ENCODE data around the gene CACNA1C.

CACNA1C gene

DNA sequence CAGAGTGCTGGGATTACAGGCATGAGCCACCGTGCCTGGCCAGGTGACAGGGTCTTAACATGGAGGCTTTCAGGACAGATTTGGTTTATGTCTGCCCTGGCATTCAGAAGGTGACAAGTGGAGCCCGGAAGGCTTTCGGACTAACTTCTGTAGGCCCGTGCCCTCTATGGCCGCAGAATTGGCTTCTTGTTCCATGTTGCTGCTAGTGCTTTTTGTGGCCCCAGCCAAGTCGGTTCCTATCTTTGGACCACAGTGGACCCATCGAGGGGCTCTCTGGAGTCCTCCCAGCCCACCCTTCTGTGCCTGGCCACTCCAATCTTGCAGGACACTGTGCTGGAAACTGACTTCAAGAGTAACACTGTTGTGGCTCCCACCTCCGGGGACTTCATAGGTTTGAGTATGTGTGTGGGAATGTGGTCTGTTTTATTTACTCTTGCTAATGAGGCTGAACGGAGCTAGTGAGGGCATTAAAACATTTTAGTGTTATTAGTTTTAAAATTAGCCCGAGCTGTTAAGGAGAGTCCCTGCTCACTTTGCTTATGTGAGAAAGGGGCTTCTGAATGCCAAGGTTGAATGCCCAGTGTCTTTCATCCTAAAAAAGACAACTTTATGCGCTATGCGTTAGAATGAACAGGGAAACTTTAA is 245.9 kb downstream of the CACNA1C start:
- DNase-seq (ENCODE audit: low read depth): no peak

DNA sequence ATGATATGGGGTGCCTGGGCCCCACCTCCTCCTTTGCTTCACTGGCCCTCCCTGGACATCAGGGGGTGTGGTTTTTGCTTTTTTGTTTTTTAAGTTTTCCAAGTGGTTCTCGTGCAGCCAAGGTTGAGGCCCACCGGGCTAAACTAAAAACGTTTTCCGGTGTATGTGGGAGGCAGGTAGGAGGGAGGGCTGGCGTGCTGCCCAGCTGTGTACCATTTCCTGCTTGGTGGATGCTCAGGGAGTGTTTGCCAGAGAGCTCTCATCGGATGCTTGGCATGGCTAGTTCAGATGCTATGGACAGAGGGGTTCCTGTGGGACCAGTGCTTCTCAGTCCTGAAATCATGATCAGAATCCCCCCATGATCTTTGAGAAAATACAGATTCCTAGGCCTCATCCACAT is 246.4 kb downstream of the CACNA1C start:
- no peak for DNase-seq (ENCODE audit: low read depth)

DNA sequence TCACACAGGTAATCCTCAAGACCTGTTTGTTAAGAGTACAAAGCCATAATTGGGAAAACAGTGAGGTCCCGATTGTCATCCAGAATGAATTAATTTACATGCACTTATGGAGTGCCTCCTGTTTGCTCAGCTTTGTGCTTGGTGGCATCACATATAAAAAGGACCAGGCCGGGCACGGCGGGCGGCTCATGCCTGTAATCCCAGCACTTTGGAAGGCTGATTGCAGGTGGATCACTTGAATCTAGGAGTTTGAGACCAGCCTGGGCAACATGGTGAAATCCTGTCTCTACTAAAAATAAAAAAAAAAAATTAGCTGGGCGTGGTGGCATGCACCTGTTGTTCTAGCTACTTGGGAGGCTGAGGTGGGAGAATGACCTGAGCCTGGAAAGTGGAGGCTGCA is 247.4 kb downstream of the CACNA1C start:
- DNase-seq (ENCODE audit: low read depth): no peak

DNA sequence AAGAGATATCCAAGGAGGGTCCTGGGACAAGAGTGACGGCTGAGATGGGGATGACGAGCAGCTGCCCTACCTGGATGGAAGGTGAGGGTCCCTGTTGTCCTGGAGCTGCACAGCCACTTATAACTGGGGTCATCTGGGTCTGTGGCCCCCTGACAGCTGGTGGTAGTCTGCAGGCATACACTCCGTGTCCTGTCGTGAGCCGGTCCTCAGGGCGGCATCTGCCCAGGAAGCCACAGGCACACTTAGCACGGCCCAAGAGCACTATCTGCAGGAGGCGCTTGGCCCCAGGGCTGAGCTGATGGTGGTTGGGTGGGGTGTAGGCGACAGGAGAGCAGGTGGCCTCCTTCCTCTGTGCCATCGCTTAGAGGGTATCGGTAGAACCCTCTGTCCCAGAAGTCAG is 248.1 kb downstream of the CACNA1C start:
- DNase-seq (ENCODE audit: low read depth): no peak

DNA sequence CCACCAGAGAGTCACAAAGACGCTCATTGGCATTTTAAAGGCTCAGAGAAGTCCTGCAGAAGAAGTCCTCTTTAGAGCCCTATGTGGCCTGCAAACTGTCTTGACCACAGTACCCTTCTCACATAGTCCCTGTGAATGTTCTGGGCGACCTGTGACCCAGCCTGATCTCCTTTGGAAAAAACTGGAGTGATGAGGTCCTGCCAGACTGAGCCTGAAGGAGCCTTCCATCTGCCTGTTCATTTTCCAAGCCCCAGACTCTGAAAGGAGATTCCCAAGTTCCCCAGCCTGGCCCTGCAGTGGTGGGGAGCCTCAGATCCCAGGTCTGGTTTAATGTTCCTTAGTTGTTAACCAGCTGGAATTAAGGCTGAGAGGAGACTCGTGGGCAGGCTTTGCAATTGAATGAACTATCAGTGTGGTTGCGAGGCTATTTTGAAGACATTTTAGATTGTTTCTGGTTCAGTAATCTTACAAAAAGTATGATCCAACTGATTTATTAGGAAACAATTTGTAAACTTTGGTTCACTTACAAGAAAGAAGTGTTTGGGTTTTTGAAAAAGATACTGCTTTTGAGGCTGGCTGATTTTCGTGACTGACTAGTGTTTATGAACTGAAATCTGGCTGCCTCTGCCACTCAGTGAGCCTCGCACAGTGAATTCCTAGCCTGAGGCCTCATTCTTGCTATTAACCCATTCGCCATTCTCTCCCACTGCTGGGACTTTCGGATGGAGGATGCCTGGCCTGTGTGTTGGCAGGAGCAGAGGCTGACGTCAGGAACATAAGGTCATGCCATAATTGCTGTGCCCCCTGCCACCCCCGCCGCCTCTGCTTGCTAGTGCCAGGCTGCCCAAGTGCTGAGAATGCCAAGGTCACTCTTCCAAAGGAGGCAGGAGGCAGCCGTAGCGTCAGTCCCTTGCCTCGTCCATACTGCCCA is 249.0 kb downstream of the CACNA1C start:
- DNase-seq (ENCODE audit: low read depth): peak; percentile 74

DNA sequence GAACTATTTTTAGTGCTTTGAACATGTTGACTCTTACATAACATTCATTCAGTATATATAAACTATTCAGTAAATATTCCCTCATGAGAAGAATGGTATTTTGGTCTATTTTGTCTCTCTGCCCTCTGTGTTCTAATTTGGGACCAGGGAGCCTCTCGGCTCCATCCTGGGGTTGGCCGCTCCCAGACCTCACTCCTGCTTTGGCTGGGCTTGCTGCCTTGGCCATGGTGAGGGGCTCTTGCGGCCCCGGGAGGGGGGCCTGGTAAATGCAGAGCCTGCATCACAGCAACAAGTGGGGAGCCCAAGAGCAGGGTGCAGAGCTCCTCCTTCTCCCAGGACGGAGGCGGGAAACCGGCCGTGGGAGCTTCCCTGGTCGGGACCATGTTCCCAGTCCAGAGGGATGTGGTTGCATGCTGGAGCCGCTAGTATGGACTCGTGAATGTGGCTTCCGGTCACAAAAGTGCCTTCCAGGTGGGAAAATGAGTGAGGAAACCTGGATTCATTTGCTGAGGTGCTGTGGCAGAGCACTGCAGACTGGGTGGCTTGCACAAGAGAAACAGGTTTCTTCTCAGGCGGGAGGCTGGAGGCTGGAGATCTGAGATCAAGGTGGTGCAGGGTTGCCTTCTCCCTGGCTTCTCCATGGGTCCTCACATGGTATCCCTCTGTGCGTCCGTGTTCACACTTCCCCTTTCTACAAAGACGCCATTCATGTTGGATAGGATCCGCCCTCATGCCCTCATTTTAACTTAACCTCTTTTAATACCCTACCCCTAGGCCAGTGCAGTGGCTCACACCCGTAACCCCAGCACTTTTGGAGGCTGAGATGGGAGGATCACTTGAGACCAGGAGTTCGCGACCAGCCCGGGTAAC is 250.2 kb downstream of the CACNA1C start:
- DNase-seq (ENCODE audit: low read depth): no peak

DNA sequence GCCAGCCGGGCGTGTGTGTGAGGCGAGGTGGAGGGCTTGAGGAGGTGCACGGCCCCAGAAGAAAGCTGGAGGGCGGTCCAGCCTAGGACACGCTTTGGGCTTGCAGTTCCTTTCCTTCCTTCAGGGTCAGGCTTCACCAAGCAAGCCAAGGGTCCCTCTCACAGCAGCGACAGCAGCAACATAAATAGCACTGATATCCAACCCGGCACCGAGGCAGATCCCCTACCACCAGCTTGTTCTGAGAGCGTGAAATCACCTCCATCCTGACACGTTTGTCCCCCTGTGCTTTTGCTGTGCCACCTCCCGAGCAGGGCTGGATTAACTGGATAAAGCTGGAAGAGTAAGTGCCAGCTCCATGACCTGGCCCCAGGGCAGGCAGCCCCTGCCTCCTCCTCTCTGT is 251.4 kb downstream of the CACNA1C start:
- no peak for DNase-seq (ENCODE audit: low read depth)

DNA sequence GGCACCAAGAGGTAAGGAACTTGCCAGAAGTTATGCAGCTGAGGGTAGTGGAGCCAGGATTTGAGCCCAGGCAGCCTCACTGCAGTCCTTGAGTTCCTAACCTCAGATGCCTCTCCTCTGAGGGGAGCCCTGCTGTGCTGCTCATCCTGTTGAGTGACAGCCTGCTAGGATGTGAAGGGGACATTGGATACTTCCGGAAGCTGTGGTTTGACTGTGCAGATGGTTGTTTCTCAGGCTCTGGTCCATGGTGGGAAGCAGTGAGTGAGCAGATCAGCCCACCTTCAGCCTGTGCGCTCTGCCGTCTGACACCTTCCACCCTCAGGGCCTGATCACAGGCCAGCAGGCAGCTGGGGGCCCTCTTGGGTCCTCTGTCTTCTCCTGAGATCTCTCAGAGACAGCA is 253.2 kb downstream of the CACNA1C start:
- no peak for DNase-seq (ENCODE audit: low read depth)

DNA sequence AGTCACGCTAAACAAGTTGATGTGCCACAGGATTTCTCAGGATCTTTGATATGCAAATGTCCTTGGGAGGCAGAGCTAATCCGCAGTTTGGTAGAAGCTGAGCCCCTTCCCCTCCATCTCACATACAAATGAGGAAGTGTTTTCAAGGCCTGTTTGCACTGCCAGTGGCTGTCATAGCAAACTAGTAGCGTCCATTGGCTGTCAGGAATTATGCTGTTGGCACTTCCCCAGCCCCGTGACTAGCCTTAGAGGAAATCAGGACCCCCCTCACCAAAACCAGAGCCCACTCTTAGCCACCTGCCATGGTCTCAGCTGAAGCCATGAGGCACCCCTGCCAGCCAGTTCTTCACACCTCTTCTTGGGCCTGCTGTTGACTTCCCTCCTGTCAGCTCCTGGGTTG is 253.9 kb downstream of the CACNA1C start:
- DNase-seq (ENCODE audit: low read depth): no peak

DNA sequence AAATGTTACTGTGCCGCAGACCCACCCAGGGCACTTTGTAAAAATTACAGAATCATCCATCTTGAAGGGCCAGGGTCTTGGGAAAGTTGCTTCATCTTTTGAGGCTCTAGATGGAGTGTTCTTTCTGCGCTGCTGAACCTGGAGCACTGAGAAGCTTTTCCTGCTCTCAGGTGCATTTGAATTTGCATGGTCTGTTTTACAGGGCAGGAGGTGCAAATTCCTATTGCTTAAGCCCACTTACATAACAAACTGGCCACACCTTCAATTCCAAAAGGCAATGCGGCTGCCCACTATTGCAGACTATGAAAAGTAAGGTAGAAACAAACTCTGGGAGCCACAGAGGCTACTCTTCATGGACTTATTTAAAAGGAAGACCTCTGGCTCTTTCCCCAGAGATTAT is 254.8 kb downstream of the CACNA1C start:
- no peak for DNase-seq (ENCODE audit: low read depth)

DNA sequence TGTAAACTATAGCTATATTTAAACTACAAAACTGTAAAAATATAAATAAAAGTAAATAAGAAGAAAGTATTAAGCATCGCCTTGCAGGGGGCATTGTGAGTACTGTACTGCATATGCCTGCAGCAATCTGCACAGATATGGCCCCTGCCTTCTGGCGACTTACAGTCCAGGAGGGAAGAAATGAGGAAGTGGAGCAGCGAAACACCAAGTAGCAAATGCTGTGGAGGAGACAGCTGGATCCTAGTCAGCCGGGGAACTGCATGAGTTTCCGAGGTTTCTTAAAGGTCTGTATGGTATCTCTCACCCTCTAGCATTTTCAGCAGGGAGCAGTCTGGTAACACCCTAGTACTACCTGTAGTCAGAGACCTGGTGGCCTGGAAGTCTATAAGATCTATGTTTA is 256.9 kb downstream of the CACNA1C start:
- no peak for DNase-seq (ENCODE audit: low read depth)

DNA sequence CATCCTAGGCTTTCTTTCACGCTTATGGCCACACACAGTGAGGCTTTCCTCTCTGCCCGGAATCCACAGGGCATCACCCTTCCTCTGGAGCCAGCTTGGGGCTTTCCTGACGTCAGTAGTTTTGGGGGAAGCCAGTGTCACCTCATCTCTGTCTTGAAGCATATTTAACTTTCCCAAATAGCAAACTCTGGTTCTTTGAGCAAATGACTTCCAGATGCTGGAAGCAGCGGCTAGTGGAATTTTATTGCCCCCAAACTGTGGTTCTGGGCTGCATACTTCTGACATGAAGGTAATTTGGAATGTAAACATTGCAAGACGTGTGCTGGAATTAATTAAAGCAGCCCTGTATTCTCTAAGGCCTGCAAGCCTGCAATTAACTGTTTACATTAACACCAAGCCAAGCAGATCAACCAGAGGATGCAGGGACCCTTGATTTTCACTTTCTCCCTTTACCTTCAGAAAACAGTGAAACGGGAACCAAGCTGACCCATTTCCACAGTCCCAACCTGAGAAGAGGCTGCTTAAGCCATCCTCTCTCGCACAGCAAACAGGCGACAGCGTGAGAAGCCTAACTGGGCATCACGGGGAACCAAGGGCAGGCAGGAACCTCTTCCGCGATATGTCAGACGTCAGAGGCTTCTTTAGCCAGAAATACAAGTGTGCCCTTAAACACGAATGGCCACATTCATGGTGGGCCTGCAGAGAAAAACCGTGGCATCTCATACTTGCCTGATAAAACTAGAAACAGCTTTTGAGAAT is 258.4 kb downstream of the CACNA1C start:
- DNase-seq (ENCODE audit: low read depth): peak; percentile 88

DNA sequence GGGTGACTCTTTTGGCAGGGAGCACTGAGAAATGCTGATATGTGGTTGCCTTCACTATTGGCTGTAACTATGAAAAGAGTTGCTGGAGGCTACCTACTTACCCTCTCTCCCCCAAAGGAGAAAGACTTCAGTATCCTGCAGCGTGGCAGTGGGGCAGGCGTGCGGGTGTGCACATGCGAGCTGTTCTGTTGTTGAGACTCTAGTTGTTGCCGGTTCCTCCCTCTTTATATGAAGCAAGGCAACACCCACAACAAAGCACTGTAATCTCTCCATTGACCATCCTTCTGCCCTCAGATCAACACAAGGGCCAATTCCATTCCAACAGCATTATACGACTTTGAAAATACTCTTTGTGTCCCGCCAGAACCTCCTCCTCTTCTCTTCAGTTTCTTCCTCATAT is 259.4 kb downstream of the CACNA1C start:
- no peak for DNase-seq (ENCODE audit: low read depth)

DNA sequence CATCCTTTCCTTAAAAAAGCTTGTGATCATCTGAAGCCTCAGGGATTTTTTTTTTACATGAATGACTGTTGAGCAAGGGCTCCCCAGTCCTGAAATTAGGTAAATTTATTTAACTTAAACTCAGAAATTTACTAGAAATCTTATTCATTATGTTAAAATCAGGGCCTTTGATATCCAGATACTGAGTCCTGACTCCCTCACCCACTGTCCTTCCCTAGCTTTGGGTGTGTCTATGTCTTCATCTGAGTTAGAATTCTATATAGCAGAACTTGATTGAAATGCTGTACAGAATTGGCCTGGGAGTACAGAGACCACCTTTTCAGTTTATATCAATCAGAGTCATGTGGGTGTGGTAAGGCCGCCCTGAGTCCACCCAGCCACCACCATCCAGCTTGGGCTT is 260.0 kb downstream of the CACNA1C start:
- no peak for DNase-seq (ENCODE audit: low read depth)

DNA sequence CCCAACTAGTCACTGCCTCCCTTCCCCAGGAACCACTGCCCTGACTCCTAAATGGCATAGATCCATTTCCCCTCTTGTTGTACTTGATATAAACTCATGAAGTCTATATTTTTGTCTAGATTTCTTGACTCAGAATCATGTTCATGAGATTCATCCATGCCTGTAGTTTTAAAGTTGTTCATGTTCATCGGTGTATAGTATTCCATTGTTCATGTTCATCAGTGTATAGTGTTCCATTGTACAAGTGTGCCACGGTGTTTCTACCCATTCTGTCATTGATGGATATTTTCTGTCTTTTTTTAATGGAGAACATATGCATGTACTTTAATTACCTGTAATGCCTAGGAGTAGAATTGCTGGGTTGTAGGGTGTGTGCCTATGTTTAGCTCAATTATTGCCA is 261.7 kb downstream of the CACNA1C start:
- no peak for DNase-seq (ENCODE audit: low read depth)

DNA sequence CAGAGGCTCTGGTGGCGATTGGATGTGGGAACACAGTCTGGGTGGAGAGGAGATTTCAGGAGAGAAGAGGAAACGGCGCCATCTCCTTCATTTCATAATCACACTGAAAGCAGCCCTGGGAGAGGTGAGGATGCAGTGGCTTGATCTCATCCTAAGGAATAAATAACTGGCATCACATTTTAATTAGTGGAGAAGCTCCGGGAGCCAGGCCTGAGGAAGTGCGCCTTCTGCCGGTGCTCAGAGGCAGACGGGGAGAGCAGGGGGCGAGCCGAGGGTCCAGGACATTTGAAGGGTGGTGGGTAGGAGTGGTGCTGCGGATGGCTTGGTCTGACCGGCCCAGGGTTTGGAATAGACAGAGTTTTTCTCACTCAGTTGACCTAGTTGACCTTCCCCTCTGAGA is 265.0 kb downstream of the CACNA1C start:
- no peak for DNase-seq (ENCODE audit: low read depth)

DNA sequence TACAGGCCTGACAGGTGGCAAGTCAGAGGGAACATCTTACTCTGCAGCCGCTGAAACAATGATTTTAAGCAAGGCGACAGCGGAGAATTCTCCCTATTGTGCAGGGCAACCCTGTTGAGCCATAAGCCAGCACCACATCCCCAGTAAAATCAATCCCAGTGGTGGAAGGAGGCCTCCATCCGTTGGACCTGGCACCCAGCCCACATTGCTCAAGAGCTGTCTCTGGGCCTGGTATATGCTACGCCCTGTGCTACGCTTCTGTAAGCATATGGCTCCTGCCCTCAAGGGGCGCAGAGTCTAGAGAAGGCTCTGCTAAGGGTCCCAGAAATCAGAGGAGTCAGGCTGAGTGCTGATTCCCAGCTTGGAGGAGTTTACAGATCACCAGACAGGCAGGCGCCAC is 265.5 kb downstream of the CACNA1C start:
- DNase-seq (ENCODE audit: low read depth): no peak

DNA sequence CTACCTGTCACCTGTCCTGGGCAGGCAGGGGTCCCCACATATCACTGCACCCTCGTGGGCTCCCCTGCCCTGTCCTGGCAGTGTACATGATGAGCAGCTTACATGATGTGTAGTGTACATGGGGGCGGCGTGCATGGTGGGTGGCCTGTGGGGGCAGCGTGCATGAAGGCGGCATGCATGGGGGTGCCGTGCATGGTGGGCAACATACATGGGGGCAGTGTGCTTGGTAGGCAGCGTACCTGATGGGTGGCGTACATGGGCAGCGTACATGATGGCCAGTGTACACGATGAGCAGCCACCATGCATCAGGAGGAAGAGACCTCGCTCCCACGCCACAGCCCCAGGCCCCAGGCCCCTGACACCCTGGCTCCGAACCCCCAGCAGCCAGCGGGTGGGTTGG is 266.3 kb downstream of the CACNA1C start:
- DNase-seq (ENCODE audit: low read depth): no peak

DNA sequence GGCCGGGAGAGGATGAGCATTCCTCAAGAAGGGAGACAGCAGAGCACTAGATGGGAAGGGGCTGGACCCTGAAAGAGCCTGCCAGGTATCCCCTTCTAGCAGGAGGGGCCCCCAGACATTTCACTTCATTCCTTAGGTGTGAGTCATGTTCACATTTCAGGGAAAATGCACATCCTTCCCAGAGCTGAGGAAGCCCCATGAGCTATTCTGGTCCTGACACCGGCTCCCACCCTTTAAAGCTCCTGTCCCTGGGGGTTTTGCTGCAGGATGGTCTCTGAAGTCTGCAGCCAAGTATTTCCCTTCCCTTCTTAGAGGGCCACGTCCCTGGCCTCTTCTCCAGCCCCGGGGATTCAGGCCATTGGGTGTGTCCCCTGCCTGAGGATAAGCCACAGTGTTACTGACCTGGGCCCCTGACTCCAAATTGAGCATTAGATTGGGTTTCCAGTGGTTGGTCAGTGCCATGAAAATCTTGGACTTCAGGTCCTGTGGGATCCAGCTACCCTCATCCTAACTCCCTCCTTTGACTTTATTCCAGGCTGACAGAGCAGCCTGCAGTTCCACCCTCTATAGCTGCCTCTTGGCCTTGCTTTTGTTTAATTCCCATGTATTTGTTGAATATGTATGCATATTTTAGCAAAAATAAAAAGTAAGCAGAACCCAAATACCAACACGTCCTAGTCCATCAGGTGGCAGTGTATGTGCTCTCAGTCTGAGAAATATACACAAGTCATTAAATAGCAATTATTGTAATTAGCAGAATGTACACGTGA is 267.1 kb downstream of the CACNA1C start:
- no peak for DNase-seq (ENCODE audit: low read depth)

DNA sequence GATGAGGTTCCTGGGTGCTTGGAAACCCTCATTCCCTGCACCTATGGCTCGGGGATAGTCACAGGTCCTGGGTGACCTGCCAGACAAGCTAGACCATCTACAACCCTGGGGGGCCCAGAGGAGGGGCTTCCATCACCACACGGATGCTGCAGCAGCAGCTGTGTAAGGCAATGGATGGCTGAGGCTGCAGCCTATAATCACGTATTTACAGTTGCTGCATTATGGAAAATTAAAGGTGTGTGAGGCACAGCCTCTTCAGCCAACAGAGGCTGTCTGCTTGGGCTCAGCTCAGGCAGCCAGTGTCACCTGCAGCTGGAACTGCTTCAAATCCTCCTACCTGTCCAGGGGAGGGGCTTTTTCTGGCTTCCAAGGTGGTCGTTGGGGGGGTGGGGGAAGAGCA is 268.1 kb downstream of the CACNA1C start:
- no peak for DNase-seq (ENCODE audit: low read depth)

DNA sequence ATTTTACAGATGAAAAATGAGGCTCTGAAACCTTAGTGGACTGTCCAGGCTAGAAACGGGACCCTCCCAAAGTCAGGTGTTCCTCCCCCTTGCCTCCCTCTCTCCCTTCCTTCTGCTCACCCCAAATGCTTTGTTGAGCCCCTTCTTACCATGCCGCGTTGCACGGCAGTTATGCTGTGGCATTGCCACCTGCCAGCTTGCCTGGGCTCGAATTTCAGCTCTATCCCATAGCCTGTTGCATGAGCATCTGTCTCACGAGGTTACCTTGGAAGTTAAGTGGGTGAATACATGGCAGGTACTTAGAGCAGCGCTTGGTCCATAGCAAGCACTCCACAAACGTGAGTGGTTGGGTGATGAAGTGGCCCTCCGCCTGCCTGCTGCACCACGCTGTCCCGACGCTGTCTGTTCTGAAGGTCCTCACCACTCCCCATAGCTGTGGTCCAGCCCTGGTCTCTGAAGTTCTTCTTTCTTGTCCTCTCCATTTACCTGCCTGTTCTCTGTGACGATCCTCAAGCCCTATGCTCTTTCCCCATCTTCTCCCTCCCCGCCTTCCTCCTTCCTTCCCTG is 269.9 kb downstream of the CACNA1C start:
- no peak for DNase-seq (ENCODE audit: low read depth)

Measured in GM04504 (cell line).